SK-N-SH (cell line): Measurements from ENCODE around the gene TARBP1.

Experiments used
- FOXM1 ChIP-seq: IDR thresholded peaks from 2 replicates; pipeline ENCODE4 v1.4.0; 2012; ENCODE audit warnings: low read depth, mild to moderate bottlenecking
- MEF2A ChIP-seq: IDR thresholded peaks from 2 replicates; pipeline ENCODE4 v1.4.0; 2012; ENCODE audit warnings: low read depth, borderline replicate concordance
- SMC3 ChIP-seq: IDR thresholded peaks from 2 replicates; pipeline ENCODE4 v1.6.1; 2012; ENCODE audit warnings: low read depth, low read length, improper control_type of control experiment
- TF ChIP-seq, protein P1 (sequence below): IDR thresholded peaks from 2 replicates; pipeline ENCODE4 v1.4.0; 2012; ENCODE audit warnings: low read depth, borderline replicate concordance

- TF ChIP-seq FOXM1 (no peak), SMC3 (no peak), MEF2A (no peak)
- TF ChIP-seq, protein P1, sequence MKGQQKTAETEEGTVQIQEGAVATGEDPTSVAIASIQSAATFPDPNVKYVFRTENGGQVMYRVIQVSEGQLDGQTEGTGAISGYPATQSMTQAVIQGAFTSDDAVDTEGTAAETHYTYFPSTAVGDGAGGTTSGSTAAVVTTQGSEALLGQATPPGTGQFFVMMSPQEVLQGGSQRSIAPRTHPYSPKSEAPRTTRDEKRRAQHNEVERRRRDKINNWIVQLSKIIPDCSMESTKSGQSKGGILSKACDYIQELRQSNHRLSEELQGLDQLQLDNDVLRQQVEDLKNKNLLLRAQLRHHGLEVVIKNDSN, result no peak
Measured at GRCh38 chr1:234369784-234370183, 109.2 kb downstream of the TARBP1 start.
